ENCODE results near the gene HAPSTR1.

Gene HAPSTR1

DNA sequence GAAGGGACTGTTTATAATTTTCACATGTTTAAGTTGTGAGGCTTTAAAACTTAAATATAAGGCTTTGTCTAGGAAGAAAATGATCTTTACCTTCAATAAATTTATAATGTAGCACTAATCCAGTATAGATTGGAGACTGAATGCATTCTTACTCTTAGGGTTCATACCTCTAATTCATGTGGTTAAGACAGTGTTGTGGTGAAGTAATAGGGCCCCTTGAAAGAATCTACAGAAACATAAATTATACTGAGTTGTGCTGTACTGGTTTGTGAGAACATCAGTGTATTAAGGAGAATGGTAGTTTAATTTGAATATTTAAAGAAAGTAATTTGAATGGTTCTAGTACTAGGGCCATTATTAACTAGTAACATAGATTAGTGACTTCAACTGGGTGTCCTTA lies 13.7 kb downstream of the HAPSTR1 start:
- no peak overlapping the region for H3K4me3 ChIP-seq (ENCODE audit: low read length)
- DNase-seq (ENCODE audit: low read depth), result peak; percentile 41
- TF ChIP-seq, protein P1, sequence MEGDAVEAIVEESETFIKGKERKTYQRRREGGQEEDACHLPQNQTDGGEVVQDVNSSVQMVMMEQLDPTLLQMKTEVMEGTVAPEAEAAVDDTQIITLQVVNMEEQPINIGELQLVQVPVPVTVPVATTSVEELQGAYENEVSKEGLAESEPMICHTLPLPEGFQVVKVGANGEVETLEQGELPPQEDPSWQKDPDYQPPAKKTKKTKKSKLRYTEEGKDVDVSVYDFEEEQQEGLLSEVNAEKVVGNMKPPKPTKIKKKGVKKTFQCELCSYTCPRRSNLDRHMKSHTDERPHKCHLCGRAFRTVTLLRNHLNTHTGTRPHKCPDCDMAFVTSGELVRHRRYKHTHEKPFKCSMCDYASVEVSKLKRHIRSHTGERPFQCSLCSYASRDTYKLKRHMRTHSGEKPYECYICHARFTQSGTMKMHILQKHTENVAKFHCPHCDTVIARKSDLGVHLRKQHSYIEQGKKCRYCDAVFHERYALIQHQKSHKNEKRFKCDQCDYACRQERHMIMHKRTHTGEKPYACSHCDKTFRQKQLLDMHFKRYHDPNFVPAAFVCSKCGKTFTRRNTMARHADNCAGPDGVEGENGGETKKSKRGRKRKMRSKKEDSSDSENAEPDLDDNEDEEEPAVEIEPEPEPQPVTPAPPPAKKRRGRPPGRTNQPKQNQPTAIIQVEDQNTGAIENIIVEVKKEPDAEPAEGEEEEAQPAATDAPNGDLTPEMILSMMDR (conservative IDR thresholded peaks at IDR 0.05; ENCODE audit: low read length), result no peak

DNA sequence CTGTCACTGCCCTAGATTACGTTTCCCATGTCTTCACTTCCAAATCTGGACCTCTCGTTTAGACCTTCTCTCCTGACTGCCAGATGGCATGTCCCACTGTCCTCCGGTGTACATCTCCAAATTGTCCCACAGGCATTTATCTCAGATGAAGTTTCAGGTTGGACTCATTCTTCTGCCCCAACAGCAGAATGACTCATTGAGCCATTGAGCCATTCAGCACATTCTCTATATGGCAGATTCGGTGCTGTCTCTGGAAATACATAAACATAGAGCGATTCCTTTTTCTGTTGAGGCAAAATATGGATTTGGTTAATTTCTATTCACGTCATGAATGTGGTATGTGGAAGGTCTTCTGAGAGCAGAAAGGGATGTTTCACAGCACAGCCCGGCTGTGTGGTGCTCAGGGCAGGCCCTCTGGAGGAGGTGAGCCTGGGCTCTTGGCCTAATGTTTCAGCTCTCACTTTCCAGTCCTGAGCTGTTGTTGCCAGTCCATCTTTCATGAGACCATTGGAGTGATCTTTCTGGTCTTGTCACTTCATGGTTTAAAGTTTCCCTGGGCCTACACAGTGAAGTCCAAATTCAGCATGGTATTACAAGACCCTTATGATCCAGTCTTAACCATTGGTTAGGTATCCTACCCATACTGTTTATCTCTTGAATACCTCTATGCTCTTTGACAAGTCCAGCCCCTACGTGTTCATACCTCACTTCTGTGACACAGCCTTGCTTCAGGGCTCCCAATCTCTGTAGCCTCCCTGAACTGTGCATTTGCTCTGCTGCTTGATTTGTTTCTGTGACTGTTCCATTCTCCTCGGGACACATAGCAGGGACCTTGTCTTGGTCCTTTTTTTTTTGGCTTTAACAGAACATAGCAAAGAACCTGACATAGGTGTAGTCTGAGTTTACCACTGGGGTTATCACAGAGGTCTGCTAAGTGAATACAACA lies 15.9 kb downstream of the HAPSTR1 start:
- no peak overlapping the region for H3K4me3 ChIP-seq (ENCODE audit: low read length)
- TF ChIP-seq, protein P1 (conservative IDR thresholded peaks at IDR 0.05; ENCODE audit: low read length), result no peak
- peak; percentile 72 for DNase-seq (ENCODE audit: low read depth)

DNA sequence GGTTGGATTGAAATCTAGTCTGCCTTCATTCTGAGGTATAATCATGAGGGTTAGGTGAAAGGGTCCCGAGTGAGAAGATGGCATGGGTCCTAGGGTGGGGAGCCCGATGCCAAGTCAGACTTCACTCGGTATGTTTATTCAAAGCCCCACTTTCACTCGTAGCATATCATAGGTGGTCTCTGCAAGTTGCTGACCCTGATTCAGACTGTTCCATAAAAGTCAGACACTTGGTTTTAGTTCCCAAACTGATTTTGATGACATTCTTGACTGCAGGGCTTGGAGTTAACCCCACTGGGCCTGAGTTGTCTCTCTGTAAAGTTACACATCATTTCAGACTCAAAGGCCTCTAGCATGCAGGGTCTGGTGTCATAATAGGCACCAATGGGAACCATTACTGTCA lies 17.8 kb downstream of the HAPSTR1 start:
- TF ChIP-seq, protein P1 (conservative IDR thresholded peaks at IDR 0.05; ENCODE audit: low read length), result no peak
- H3K4me3 ChIP-seq (ENCODE audit: low read length), result no peak overlapping the region
- DNase-seq (ENCODE audit: low read depth), result no peak

DNA sequence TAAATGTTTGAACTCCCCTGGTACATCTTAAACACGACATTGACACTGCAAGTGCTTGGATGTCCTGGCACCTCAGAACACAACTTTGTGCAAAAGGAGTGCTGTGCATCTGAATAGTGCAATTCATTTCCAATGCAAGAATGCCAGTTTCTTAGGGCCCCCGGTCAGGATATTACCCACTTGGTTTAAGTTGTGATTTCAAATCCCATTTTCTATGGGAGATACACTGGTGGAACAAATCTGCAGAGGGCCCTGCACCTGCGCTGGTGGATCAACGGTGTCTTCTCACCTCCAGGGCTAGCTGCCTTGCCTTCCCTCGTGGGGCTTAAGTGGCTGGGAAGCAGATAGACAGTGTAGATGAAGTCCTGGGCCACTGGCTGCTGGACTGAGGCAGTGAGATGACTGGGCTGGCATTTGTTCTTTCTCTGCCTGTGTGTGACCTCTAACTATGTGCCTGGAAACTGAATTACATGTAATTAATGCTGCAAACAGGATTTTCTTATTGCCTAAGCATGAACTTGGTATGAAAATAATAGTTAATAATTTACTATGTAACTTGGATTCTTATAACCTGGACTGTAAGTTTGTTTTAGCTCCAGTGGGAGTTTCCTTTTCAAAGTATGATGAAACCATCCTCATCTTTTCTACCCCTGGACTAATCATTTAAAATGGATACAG lies 20.9 kb downstream of the HAPSTR1 start:
- DNase-seq (ENCODE audit: low read depth), result no peak
- no peak overlapping the region for H3K4me3 ChIP-seq (ENCODE audit: low read length)
- TF ChIP-seq, protein P1 (conservative IDR thresholded peaks at IDR 0.05; ENCODE audit: low read length), result no peak

DNA sequence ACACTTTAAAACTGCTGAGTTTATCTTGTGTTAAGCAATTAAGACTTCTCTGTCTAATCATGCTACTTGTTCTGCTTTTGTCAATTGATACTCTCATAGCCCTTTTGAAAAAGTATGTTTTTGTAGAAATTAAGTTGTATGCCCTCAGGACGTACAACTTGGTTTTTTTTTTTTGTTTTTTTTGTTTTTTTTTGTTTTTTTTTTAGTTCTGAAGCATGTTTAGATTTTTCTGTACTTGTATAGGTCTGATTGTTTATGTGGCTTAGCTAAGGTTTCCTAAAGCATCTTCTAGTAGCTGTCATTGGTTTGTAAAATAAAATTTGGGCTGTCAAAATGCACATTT lies 21.4 kb downstream of the HAPSTR1 start:
- no peak for DNase-seq (ENCODE audit: low read depth)
- TF ChIP-seq, protein P1 (conservative IDR thresholded peaks at IDR 0.05; ENCODE audit: low read length), result no peak
- H3K4me3 ChIP-seq (ENCODE audit: low read length), result no peak overlapping the region

DNA sequence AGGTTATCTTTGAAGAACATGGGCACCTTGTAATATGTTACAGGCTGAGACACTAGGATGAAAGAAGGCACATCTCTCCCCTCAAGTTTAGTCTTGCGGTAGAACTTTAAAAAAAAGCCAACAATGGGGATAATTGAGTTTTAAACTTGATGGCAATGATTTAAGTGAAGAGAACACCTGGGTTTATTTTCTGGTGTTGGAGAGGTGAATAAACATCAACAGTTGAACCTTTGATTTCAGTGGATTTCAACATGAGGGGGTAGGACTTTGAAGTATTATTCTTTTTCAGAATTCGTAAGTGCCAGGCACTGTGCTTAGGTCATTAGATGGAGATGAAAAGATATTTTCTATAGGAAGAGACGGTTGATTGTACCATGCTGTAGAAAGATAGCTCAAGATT lies 22.3 kb downstream of the HAPSTR1 start:
- H3K4me3 ChIP-seq (ENCODE audit: low read length), result no peak overlapping the region
- TF ChIP-seq, protein P1 (conservative IDR thresholded peaks at IDR 0.05; ENCODE audit: low read length), result no peak
- DNase-seq (ENCODE audit: low read depth), result no peak

DNA sequence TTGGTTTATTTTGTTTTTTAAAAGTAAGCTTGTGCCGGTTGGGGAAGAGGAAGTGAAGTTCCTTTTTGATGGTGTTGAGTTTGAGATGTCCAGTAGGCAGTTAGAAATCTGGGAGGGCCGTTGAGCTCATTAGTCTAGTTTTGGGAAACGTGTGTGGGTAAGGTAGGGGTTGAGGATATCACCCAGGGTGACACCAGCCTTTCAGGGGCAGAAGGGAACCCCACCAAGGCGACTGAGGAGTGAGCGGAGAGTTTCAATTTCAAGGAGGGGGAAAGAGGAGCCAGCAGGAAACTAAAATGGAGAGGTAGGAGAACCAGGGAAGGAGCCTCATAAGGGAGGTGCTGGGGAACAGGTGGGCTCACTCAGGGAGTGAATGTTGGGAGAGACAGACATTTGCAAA lies 22.7 kb downstream of the HAPSTR1 start:
- DNase-seq (ENCODE audit: low read depth), result no peak
- TF ChIP-seq, protein P1 (conservative IDR thresholded peaks at IDR 0.05; ENCODE audit: low read length), result no peak
- H3K4me3 ChIP-seq (ENCODE audit: low read length), result no peak overlapping the region
